HG03354 (cell line): ENCODE results near the gene POU6F1.
A peak's percentile ranks its signal among the peaks of the same experiment; 100 is the strongest.
"Not testable (repeated sequence)": the region's sequence is repeated elsewhere in the genome, so short reads cannot be mapped to it uniquely, and the experiment has no call there.

Source experiments
- ATAC-seq: cut with Tn5 transposase; IDR thresholded peaks from one replicate; pipeline ENCODE4 v1.9.1; 2021; ENCODE audit warnings: mild to moderate bottlenecking; ENCODE audit not compliant: unreplicated experiment, poor library complexity, severe bottlenecking

The POU6F1 gene

GRCh38 chr12:51232642-51233041, 14.8 kb upstream of the POU6F1 start:
- ATAC-seq, result no peak

- no peak for ATAC-seq
Observed at GRCh38 chr12:51229116-51229809, 11.4 kb upstream of the POU6F1 start.

GRCh38 chr12:51227962-51228361, 10.1 kb upstream of the POU6F1 start:
- no peak for ATAC-seq

DNA sequence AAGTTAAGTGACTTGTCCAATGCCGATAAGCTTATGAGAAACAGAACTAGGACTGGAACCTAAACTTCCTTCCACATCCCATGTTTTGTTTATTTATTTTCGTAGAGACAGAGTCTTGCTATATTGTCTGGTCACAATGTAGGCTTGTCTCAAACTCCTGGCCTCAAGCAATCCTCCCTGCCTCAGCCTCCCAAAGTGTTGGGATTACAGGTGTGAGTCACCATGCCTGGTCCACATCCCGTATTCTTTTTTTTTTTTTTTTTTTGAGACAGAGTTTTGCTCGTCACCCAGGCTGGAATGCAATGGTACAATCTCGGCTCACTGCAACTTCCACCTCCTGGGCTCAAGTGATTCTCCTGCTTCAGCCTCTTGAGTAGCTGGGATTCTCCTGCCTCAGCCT, 9.2 kb upstream of the POU6F1 start:
- not testable (repeated sequence) for ATAC-seq

DNA sequence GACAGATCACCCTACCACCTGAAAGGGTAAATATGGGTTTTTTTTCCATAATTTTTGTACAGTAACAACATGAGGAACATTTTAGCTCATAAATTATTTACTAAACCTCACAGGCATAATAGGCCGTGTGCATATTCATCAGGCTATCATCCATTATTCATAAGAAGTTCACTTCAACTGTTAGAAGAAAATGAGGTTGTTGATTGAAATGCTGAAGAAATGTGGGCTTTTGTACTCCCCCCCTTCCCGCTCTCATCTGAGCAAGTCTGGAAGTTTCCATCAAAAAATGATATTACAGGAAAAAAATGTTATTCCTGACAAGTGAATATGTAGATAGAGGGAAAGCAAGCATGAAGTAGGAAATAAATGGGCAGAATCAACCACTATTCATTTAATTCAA, 7.9 kb upstream of the POU6F1 start:
- no peak for ATAC-seq

DNA sequence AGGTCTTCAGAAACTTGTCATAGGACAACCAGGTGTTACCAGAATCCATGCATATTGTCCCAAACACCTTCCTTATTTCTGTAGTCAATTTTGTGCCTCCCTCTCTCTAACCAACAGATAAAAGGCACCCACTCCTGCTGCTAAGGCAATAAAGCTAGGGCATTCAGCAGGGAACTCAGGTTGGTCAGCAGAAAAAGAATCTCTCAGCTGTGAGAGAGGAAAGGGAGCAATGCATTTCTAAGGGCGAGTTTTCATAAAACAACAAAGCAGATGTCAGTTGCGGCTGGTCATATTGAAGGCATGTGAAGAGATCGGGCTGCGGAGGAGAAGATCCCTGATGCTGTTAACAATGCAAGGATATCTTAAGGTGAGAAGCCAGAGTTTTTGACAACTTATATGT, 7.4 kb upstream of the POU6F1 start:
- no peak for ATAC-seq

GRCh38 chr12:51224625-51225024, 6.8 kb upstream of the POU6F1 start:
- no peak for ATAC-seq

DNA sequence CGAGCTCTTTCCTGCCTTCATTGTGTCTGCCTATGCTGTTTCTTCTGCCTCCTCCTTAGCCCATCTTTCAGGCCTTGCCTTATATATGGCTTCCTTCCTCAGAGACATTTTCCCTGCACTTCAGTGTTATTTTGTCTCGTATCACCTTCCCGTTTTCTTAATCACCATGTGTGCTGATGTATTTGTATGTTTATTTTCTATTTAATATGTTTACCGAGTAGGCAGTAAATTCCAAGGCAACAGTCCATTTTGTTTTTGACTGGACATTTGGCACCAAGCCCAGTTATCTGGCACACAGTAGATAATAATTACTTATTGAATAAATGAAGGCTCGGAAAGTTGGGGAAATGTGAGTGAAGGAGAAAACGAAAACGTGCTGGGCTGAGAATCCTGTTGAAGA, 4.6 kb upstream of the POU6F1 start:
- no peak for ATAC-seq

DNA sequence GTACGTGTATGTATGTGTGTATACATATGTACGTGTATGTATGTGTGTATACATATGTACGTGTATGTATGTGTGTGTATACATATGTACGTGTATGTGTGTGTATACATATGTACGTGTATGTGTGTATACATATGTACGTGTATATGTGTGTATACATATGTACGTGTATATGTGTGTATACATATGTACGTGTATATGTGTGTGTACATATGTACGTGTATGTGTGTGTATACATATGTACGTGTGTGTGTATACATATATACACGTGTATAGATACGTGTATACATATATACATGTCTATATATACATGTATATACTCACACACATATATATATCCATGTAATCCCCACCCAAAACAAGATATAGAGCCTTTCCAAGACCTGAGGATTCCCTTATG, 2.0 kb upstream of the POU6F1 start:
- ATAC-seq, result not testable (repeated sequence)

DNA sequence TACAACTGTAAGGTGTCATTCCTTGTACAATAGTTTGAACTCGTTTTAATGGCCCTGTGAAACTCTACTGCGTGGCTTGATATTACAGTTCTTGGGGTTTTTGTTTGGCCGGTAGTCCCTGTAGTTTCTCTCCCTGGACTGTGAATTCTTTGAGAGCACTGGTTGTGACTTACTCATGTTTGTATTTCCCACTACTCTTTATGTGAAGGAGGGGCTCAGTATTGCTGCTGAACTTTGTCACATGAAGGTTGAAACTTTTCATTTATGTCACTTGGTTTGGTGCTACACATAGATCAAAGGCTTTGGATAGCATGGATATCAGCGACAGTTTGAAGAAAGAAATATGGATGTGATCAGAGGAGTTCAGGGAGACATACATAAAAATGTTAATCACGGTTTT, 1.5 kb upstream of the POU6F1 start:
- ATAC-seq, result no peak

DNA sequence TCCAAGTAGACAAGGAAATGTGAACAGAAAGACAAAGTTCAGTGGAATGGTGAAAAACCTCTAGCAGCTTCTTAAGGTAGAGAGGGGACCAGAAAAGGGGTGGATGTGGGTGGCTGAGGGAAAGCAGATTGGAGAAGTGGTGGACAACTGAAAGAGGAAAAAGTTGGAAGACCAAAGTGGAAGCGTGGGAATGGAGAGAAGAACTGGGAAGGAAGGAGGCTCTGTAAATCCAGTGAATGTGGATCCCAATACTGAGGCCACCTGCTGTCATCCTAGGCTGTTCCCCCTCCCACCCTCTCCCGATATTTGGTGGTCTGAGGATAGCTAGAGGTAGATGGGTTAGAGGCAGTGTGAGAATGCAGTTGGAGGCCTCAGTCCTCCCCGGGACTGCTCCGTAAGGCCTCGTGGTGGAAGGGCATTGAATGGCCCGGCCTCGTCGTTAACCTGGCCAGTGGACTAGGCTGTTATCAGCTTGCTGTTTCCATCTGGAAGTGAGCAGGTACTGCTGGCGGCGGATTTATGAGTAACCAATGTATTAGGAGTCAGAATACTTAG, 822 bp upstream of the POU6F1 start:
- no peak for ATAC-seq

- ATAC-seq, result peak; percentile 43
Observed at GRCh38 chr12:51217133-51217967, 512 bp downstream of the POU6F1 start.

- no peak for ATAC-seq
Observed at GRCh38 chr12:51216642-51217041, 1.2 kb downstream of the POU6F1 start.

GRCh38 chr12:51214895-51215294, 3.0 kb downstream of the POU6F1 start:
- no peak for ATAC-seq

GRCh38 chr12:51210690-51211395, 7.0 kb downstream of the POU6F1 start:
- ATAC-seq, result no peak

- no peak for ATAC-seq
Observed at GRCh38 chr12:51209259-51209658, 8.6 kb downstream of the POU6F1 start.

DNA sequence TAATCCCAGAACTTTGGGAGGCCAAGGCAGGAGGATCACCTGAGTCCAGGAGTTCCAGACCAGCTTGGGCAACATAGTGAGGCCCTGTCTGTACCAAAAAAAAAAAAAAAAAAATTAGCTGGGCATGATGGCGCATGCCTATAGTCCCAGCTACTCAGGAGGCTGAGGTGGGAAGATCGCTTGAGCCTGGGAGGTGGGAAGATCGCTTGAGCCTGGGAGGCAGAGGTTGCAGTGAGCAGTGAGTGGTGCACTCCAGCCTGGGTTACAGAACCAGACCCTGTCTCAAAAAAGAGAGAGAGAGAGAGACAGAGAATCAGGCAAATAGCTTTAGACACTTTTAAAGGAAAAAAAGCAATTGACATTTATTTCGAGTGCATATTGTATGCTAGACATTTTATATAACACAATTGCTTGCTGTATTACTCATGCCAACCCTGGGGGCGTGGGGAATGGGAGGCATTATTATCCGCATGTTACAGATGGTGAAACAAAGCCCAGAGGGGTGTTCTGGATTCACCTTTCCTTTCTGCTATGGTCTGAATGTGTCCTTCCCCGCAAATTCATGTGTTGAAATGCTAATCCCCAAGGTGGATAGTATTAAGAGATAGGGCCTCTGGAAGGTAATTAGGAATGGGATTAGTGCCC, 9.7 kb downstream of the POU6F1 start:
- ATAC-seq, result no peak

DNA sequence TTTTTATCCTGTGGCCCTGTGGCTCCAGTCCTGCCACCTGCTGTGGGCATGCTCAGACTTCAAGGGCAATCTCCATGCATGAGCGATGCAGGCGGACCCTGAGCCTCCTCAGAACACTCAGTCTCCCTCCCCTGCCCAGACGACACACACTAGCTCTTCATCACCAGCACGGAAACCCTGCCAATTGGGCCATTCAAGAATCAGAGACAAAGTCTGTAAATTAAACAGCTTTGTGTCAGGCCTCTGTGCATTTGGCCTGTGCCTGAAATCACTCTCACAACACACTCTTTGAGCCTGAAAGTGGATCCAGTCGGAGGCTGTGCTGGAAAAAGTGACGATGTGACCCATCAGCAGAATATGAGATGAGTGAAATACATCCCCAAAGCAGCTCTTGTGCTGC, 12.5 kb downstream of the POU6F1 start:
- ATAC-seq, result no peak

- ATAC-seq, result no peak
Observed at GRCh38 chr12:51202718-51203117, 15.1 kb downstream of the POU6F1 start.

- ATAC-seq, result no peak
Observed at GRCh38 chr12:51200806-51201205, 17.1 kb downstream of the POU6F1 start.
